Neural progenitor cell (in vitro differentiated cells): ENCODE data around the gene RALY. TPM values are rescaled to one million over a fixed set of nuclear protein-coding genes. Genes with fewer than 3 reads are reported as not detected.

ENCODE experiments used
- DNase-seq: peaks from one replicate; pipeline ENCODE4 v3.0.0-alpha.2; 2016; ENCODE audit warnings: low spot score
- H2AFZ ChIP-seq: fragments of 200-600 bp; sonication (generic); replicated peaks from 2 replicates; pipeline ENCODE4 v1.6.1; 2016; ENCODE audit warnings: antibody characterized with exemption
- H3F3A ChIP-seq: fragments of 200-600 bp; sonication (generic); 2 replicates; pipeline ENCODE4 v1.6.1; 2016; ENCODE audit warnings: antibody characterized with exemption, low read depth
- H3K27ac ChIP-seq: fragments of 200-600 bp; sonication (generic); 2 replicates; pipeline ENCODE4 v1.5.1; 2016; ENCODE audit warnings: mild to moderate bottlenecking
- H3K27me3 ChIP-seq: fragments of 200-600 bp; sonication (generic); 2 replicates; pipeline ENCODE4 v1.6.1; 2016; ENCODE audit warnings: mild to moderate bottlenecking, moderate library complexity
- H3K36me3 ChIP-seq: fragments of 200-600 bp; sonication (generic); 2 replicates; pipeline ENCODE4 v1.5.1; 2016
- H3K4me1 ChIP-seq: fragments of 200-600 bp; sonication (generic); 2 replicates; pipeline ENCODE4 v1.6.1; 2016; ENCODE audit warnings: mixed run types
- H3K4me2 ChIP-seq: fragments of 200-600 bp; sonication (generic); 2 replicates; pipeline ENCODE4 v1.6.1; 2016
- H3K4me3 ChIP-seq: fragments of 200-600 bp; sonication (generic); 2 replicates; pipeline ENCODE4 v1.5.1; 2016
- H3K79me2 ChIP-seq: fragments of 200-600 bp; sonication (generic); 2 replicates; pipeline ENCODE4 v1.6.1; 2016; ENCODE audit warnings: low read depth
- H3K9ac ChIP-seq: fragments of 200-600 bp; sonication (generic); 2 replicates; pipeline ENCODE4 v1.6.1; 2016
- H3K9me3 ChIP-seq: fragments of 200-600 bp; sonication (generic); 2 replicates; pipeline ENCODE4 v1.5.1; 2016; ENCODE audit warnings: low read depth
- H4K20me1 ChIP-seq: fragments of 200-600 bp; sonication (generic); 2 replicates; pipeline ENCODE4 v1.6.1; 2016; ENCODE audit warnings: low read depth
- H3K27ac Mint-ChIP-seq: 3 replicates; pipeline ENCODE4 v1.8.0; 2021; ENCODE audit warnings: mixed read lengths
- H3K27me3 Mint-ChIP-seq: 2 replicates; pipeline ENCODE4 v1.8.0; 2022; ENCODE audit warnings: low read depth, mild to moderate bottlenecking, inconsistent platforms, moderate library complexity, mixed read lengths; ENCODE audit not compliant: insufficient read depth
- H3K36me3 Mint-ChIP-seq: 3 replicates; pipeline ENCODE4 v1.8.0; 2021; ENCODE audit warnings: mixed read lengths
- H3K4me1 Mint-ChIP-seq: 3 replicates; pipeline ENCODE4 v1.8.0; 2021; ENCODE audit warnings: mixed read lengths
- H3K4me3 Mint-ChIP-seq: 3 replicates; pipeline ENCODE4 v1.8.0; 2021; ENCODE audit warnings: mild to moderate bottlenecking, moderate library complexity, mixed read lengths
- H3K9me3 Mint-ChIP-seq: 3 replicates; pipeline ENCODE4 v1.8.0; 2020; ENCODE audit warnings: mixed read lengths
- EZH2 ChIP-seq: fragments of 200-600 bp; sonication (generic); IDR thresholded peaks from 2 replicates; pipeline ENCODE4 v1.6.1; 2017; ENCODE audit warnings: antibody characterized with exemption, mild to moderate bottlenecking, moderate library complexity
- EZH2phosphoT487 ChIP-seq: fragments of 200-600 bp; sonication (generic); IDR thresholded peaks from 2 replicates; pipeline ENCODE4 v1.6.1; 2017; ENCODE audit warnings: antibody characterized with exemption
- total RNA-seq: library from RNA; depleted of rRNA; stranded (reverse); fragments of >200 nt; gene quantifications from 2 replicates; pipeline ENCODE4 v1.2.3, GENCODE V29; 2015; ENCODE audit warnings: low replicate concordance
- TF ChIP-seq, protein P1 (sequence below): fragments of 200-600 bp; sonication (generic); IDR thresholded peaks from 2 replicates; pipeline ENCODE4 v1.5.1; 2017; ENCODE audit warnings: antibody characterized with exemption, mild to moderate bottlenecking

Gene RALY
- total RNA-seq, 1 donor from 2014 or later, result 102 TPM

DNA sequence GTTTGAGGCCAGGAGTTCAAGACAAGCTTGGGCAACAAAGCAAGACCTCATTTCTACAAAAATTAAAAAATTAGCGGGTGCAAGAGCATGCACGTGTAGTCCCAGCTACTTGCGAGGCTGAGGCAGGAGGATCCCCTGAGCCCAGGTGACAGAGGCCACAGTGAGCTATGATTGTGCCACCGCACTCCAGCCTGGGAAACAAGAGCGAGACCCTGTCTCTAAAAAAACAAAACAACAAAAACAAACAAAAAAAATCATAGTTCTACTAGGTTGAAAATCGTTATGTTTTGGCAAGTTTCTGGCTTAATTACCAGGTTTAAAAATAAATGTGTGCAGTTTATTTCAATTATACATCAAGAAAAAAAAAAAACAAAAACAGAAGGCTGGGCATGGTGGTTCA, 115.7 kb downstream of the RALY start:
- Histone ChIP-seq H3K27ac (no peak overlapping the region), H2AFZ (no peak overlapping the region), H3K36me3 (peaks cover 11% of the 10 kb centered on the region), H3K9me3 (no peaks in the 10 kb centered on the region), H3K27me3 (no peaks in the 10 kb centered on the region), H3K9ac (no peak overlapping the region), H3K79me2 (peaks cover 75% of the 10 kb centered on the region), H3K4me1 (peaks cover 7% of the 10 kb centered on the region), H3F3A (no peaks in the 10 kb centered on the region), H3K4me3 (no peak overlapping the region), H4K20me1 (peaks cover 65% of the 10 kb centered on the region), H3K4me2 (peak overlapping the region; percentile 2)
- H3K27ac Mint-ChIP-seq, result no peak overlapping the region
- peaks cover 31% of the 10 kb centered on the region for H3K4me1 Mint-ChIP-seq
- H3K36me3 Mint-ChIP-seq, result peaks cover 24% of the 10 kb centered on the region
- no peaks in the 10 kb centered on the region for H3K9me3 Mint-ChIP-seq
- DNase-seq, result no peak
- H3K27me3 Mint-ChIP-seq, result peaks cover 2% of the 10 kb centered on the region
- TF ChIP-seq, protein P1, sequence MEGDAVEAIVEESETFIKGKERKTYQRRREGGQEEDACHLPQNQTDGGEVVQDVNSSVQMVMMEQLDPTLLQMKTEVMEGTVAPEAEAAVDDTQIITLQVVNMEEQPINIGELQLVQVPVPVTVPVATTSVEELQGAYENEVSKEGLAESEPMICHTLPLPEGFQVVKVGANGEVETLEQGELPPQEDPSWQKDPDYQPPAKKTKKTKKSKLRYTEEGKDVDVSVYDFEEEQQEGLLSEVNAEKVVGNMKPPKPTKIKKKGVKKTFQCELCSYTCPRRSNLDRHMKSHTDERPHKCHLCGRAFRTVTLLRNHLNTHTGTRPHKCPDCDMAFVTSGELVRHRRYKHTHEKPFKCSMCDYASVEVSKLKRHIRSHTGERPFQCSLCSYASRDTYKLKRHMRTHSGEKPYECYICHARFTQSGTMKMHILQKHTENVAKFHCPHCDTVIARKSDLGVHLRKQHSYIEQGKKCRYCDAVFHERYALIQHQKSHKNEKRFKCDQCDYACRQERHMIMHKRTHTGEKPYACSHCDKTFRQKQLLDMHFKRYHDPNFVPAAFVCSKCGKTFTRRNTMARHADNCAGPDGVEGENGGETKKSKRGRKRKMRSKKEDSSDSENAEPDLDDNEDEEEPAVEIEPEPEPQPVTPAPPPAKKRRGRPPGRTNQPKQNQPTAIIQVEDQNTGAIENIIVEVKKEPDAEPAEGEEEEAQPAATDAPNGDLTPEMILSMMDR, result no peak
- TF ChIP-seq EZH2 (no peak), EZH2phosphoT487 (no peak)
- H3K4me3 Mint-ChIP-seq, result peak overlapping the region; percentile 74

DNA sequence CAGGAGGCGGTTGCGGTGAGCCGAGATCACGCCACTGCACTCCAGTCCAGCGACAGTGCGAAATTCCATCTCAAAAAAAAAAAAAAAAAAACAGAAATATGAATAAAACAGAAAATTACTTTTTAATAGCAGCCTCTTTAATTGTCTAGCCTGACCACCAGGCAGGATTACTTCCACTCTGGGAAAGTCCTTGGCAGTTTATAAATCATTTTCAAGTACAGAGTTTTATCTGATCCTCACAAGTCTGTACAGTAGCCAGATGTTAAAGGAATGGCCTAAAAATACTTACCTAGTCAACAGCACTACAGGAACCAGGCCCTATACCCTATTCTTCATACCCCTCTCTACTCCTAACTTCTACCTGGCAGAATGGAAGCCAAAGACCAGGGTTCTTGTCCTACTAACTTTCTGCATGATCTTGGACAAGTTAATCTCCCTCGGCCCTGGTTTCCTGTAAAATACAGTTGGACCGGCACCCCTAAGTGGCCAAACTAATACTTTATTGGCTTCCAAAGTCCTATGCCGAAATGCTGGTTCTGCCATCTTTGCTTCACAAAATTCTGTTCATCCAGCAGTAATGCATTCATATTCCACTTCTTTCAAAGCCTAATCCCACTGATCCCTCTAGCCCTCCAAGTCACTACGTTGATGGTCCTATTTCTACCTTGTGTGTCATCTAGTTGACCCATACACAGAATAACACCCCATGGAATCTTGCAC, 116.5 kb downstream of the RALY start:
- peaks cover 20% of the 10 kb centered on the region for H3K36me3 Mint-ChIP-seq
- no peak overlapping the region for H3K27ac Mint-ChIP-seq
- H3K79me2 ChIP-seq, result peaks cover 68% of the 10 kb centered on the region
- peak overlapping the region; percentile 94 for H3K4me3 Mint-ChIP-seq
- TF ChIP-seq EZH2phosphoT487, result no peak
- TF ChIP-seq, protein P1, result no peak
- no peak for TF ChIP-seq EZH2
- peak overlapping the region; percentile 85 for H3K4me3 ChIP-seq
- no peak overlapping the region for H2AFZ ChIP-seq
- peaks cover 7% of the 10 kb centered on the region for H3K4me1 ChIP-seq
- no peak for DNase-seq
- peaks cover 4% of the 10 kb centered on the region for H3K36me3 ChIP-seq
- H3K4me2 ChIP-seq, result peak overlapping the region; percentile 92
- H3K27me3 ChIP-seq, result no peaks in the 10 kb centered on the region
- peaks cover 57% of the 10 kb centered on the region for H4K20me1 ChIP-seq
- no peaks in the 10 kb centered on the region for H3K9me3 ChIP-seq
- no peaks in the 10 kb centered on the region for H3F3A ChIP-seq
- H3K27ac ChIP-seq, result no peak overlapping the region
- H3K9me3 Mint-ChIP-seq, result no peaks in the 10 kb centered on the region
- no peak overlapping the region for H3K9ac ChIP-seq
- peaks cover 2% of the 10 kb centered on the region for H3K27me3 Mint-ChIP-seq
- H3K4me1 Mint-ChIP-seq, result peaks cover 31% of the 10 kb centered on the region

DNA sequence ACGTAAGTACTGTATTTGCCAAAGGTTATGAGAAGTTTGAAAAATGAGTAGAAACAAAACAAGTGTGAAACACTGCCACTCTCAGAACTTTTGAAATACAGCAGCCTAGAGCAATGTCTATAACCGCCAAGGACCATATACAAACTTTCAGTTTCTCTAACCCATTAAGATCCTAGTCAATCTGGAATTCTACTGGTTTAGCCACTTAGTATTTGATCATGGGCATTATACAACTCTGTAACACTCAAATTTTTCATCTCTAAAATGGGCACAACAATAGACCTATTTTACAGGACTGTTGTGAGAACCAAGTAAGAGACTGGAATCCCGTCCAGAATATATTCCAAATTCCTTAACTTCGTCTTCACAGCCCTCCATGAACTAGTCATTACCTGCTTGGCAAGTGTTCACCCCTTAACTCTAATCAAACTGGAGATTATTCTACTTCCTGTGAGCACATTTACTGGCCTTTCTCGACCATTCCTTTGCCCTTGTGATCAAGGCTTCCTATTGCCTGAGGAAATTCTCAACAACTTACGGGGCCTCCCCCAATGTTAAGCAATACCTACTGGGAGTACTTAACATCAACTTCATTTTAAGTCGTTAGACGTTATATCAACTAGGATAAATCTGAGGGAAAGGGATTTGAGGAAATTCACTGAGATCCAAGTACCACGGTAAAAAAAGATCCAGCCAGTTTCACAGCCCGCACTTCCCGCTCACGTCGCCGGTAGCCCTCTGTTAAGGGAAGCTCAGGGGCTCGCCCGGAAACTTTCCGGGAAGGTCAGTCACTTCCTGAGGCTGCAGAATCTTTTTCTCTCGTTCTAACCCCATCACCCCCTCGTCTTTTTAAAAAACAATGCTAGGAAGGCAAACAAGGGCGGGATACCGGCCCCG, 117.3 kb downstream of the RALY start:
- Histone ChIP-seq H3K9ac (peak overlapping the region; percentile 96), H3K4me2 (peak overlapping the region; percentile 92), H3K4me3 (peak overlapping the region; percentile 85), H3K9me3 (no peaks in the 10 kb centered on the region), H2AFZ (peak overlapping the region; percentile 23), H3F3A (no peaks in the 10 kb centered on the region), H3K79me2 (peaks cover 60% of the 10 kb centered on the region), H4K20me1 (peaks cover 56% of the 10 kb centered on the region), H3K27ac (peak overlapping the region; percentile 95), H3K4me1 (peaks cover 7% of the 10 kb centered on the region), H3K36me3 (no peaks in the 10 kb centered on the region), H3K27me3 (no peaks in the 10 kb centered on the region)
- H3K27me3 Mint-ChIP-seq, result peaks cover 2% of the 10 kb centered on the region
- TF ChIP-seq, protein P1, result no peak
- TF ChIP-seq EZH2phosphoT487 (no peak), EZH2 (no peak)
- no peaks in the 10 kb centered on the region for H3K9me3 Mint-ChIP-seq
- peak overlapping the region; percentile 78 for H3K27ac Mint-ChIP-seq
- H3K4me3 Mint-ChIP-seq, result peak overlapping the region; percentile 94
- peaks cover 31% of the 10 kb centered on the region for H3K4me1 Mint-ChIP-seq
- H3K36me3 Mint-ChIP-seq, result peaks cover 16% of the 10 kb centered on the region
- DNase-seq, result peak; percentile 36
